ENCODE measurements around the gene TECPR1.

TECPR1 gene

GRCh38 chr7:98186452-98187137, 65.4 kb downstream of the TECPR1 start:
- no peak for DNase-seq

DNA sequence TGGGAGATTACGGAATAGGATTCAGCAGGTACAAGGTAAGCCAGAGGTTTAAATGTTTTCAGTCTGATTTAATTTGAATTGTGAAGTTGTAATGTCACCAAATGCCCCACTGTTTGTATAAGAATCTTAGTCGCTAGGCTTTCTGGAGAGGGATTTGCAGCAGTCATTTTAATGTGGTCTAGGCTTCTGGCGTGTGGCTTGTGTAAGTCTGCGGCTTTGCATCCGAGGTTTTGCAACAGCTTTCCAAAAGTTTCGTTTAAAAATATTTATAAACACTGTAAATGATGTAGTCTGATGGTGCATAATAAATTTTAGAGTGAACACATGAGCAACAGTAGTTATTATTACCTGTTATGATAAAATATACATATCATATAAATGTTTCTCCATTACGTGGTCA, 66.9 kb downstream of the TECPR1 start:
- DNase-seq: no peak

- DNase-seq: no peak
Observed at GRCh38 chr7:98180751-98181150, 71.3 kb downstream of the TECPR1 start.

- no peak for DNase-seq
Observed at GRCh38 chr7:98178762-98179490, 73.1 kb downstream of the TECPR1 start.

DNA sequence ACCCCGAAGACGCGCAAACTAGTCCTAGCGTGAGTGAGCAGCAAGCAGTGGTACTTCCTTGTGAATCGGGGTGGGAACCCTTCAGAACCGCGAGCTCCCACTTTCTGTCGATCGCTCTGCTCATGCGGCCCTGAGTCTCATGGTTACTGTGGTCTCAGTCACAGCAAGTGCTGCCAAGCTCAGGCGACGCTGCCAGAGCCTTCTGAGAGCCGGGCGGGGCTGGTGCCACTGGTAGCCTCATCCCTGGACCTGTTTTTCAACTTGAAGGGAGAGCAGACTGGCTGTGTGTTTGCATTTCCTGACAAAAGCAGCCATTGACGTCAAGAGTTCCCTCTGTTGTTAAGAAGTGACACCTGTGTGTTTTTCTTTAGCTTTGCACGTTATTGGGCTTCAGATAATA, 73.7 kb downstream of the TECPR1 start:
- no peak for DNase-seq

DNA sequence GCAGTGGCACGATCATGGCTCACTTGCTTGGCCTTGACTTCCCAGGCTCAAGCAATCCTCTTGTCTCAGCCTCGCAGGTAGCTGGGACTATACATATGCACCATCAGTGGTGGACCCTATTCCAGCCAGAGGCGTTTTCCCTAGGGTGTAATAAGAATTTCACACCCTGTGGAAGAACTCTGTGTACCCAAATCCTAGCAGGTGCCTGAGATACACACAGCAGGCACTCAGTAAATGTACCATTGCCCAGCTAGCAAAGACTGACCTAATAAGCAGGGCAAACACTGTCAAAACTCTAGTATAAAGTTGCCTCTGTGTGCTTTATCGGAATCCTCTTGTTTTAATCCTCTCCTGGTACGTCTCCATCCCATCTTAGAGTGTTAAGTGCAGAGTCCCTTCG, 74.5 kb downstream of the TECPR1 start:
- no peak for DNase-seq

DNA sequence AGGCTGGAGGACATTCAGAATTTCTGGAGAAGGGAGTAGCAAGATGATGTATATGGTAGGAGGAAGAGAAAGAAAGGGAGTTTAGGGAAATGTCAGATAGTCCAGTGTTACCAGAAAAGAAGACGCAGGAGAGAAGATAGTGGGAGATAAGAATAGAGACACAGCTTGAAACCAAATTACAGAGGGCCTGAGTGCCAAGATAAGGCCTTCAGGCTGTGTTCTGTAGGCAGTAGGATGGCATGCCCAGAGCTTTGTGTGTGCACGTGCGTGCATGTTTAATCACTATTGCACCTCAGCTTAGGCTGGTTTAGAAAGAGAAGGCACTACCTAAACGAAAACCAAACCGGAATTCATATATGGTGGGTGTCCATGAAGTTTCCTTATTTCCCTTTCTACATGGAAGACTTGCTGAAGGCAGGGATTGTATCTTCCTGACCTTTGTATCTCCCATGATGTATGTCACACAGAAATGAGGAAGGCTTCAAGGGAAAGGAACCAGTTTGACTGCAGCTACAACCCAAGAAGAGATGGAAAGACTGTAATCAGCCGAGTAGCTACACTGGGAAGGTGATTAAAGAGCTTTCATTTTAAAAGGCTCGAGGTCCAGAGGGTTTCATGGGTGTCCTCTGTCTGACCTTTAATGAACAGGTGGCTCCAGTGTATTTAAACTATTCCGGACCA, 76.6 kb downstream of the TECPR1 start:
- no peak for DNase-seq

DNA sequence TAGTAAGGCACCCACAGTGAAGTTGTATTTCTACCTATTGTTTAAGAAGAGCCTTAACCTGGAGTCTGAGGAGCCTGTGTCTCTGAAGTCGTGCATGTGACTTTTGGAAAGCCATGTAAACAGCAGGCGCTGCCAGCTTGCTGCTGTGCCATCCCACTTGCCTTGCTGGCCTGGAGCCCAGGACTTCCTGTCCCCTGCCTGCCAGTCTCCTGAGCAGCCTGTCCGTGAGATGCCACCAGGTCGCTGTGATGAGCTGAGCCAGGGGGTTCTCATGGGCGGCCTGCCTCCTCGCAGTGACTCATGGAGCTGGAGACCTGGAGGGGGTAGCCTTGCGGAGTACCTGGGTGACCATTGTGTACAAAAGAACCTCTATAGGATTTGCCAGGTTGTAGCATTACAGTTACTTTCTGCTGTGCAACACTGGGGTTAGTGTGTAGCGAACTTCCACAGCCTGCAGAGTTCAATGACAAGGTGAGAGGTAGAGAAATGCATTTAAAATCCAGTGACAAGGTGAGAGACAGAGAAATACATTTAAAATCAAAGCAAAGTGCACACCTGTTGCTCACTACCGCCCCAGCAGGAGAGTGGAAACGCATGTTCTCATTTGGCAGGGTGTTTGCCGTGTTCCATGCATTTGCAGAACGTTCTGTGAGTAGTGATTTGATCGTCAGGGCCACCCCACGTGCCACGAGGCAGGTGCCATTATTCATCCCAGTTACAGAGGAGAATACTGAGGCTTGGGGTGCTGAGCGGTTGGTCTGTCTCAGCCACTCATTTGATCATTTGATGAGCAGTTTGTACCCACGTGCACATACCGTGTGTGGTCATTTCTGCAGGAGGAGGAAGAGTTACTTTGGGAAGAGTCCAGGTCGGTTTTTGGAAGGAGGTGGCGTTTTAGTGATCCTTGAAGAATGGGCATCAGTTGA, 77.4 kb downstream of the TECPR1 start:
- no peak for DNase-seq

GRCh38 chr7:98171449-98171848, 80.6 kb downstream of the TECPR1 start:
- DNase-seq: no peak

- no peak for DNase-seq
Observed at GRCh38 chr7:98170966-98171365, 81.1 kb downstream of the TECPR1 start.

DNA sequence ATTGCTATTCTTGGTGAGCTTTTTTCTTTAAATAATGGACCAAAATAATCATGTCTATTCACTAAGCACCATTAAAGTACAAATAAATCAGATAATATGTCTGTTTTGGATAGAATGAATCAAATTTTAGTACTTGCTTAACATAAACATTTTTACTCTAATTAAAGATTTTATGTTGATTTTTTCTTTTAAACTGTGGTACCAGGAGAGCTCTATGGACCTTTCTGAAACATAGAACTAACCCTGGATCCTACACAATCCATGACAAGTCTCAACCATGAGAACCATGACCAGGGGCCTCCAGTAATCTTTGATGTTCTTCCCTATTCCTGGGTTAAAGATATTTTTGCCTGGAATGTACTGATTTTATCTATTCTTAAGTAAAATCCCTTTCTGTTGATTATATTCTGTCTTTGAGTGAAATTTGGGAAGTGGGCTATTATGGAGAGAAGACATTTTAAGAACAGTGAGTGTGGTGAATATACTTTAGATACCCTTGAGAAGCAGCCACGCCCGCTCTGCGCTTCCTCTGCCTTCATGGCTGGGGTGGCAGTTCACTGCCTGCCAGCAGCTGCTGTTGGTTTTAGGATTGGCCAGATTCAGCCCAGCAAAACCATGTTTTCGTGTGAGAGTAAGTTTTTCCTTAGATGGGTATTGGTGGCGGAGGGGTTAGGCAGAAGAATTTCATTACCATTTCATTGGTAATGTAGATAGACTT, 83.0 kb downstream of the TECPR1 start:
- DNase-seq: no peak

- peak; percentile 58 for DNase-seq
Observed at GRCh38 chr7:98168181-98168903, 83.7 kb downstream of the TECPR1 start.

GRCh38 chr7:98167653-98168052, 84.4 kb downstream of the TECPR1 start:
- DNase-seq: no peak

- DNase-seq: no peak
Observed at GRCh38 chr7:98166668-98166970, 85.4 kb downstream of the TECPR1 start.

GRCh38 chr7:98165827-98166667, 86.0 kb downstream of the TECPR1 start:
- DNase-seq: peak; percentile 54
